Inferior parietal cortex (tissue), 1 donor: Measurements from ENCODE around the gene PLS1.

ENCODE experiments used
- DNase-seq: peaks from one replicate; pipeline ENCODE4 v3.0.0-alpha.2; 2016; ENCODE audit errors: extremely low spot score

PLS1 gene

DNA sequence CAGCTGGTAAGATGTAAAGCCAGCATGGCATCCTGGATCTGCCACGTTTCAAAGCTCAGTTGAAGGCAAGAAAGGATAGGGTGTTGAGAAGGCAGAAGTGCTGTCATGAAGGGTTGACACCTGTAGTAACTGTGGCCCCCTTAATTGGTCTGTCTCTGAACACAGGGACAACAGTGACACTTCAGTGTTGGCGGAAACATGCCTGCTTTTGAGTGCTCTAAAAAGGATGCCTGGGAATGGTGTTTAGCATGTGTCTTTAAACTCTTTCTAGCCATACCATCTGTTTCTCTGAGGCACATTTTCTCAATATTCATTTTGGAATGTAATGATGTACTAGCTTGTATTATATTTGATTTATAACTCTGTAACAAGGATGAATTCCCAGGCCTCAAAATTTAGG, 42.1 kb downstream of the PLS1 start:
- no peak for DNase-seq

DNA sequence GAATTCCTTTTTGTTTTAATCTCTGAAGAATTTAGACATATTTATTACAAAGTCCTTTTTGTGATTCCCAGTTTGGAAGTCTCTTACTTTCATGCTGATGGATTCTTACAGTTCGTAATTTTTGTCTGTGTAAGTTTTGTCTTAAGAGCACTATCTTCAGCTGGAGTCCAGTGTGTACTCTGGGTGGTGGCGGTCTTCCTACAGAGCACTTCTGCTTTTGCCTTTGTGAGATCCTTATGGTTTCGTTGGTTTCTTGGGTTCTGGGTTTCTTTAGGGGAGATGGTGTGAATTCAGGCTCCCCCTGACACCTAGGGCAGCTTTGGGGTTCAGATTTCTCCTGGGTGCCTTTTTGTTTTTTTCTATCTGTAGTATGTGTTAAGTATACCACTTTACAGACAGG, 45.3 kb downstream of the PLS1 start:
- no peak for DNase-seq

DNA sequence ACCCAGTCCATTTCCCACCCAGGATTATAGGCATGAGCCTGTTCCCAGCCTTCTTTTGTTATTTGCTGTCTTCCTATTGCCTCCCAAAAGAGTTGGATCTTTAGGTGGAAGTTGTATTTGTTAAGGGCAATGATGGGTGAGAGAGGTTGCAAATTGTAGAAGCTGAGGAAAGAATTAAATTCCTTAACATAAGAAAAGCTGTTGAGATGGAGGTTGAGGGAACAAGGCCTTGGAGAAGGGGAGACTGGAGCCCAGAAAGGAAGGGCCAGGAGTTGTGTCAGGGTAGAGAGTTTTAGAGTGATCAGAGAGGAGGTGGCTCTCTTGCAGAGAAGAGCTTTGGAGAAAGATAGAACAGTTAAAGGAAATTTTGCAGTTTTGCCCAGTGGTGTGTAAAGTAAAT, 46.8 kb downstream of the PLS1 start:
- DNase-seq = no peak

- no peak for DNase-seq
These were observed 48.3 kb downstream of the PLS1 start for GRCh38 chr3:142644502-142644901.

GRCh38 chr3:142645236-142645793, 49.1 kb downstream of the PLS1 start:
- DNase-seq = no peak

DNA sequence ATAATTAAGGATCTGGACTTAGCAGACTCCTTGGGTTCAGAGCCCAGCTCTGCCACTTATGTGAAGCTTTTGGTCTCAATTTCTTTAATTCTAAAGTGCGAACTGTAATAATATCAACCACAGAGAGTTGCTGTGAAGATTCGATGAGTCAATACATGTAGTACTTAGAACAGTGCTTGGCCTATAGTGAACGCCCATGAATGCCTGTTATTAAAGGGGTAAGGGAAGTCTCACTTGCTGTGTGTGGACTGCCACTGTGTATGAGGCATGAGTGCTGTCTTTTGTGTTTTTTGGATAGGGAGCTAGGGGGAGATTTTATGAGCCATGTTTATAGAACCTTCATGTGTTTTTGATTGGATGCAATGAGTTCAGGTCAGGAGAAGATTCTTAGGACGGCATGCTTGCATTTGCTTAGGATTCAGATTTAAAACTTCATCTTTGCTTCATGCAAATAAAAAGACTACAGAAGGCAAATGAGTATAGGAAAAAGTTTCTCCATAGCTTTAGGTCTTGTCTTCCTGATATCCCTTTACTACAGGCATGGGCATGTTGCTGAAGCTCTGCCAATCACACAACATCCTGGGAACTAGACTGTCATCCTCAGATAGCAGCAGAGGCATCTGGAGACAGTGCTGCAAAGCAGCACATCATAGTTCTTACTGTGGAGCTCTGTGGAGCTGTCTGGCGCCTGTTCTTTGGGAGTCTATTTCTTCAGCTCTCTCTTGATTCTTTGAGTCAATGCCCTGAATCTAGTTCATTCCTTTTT, 50.0 kb downstream of the PLS1 start:
- DNase-seq = no peak

DNA sequence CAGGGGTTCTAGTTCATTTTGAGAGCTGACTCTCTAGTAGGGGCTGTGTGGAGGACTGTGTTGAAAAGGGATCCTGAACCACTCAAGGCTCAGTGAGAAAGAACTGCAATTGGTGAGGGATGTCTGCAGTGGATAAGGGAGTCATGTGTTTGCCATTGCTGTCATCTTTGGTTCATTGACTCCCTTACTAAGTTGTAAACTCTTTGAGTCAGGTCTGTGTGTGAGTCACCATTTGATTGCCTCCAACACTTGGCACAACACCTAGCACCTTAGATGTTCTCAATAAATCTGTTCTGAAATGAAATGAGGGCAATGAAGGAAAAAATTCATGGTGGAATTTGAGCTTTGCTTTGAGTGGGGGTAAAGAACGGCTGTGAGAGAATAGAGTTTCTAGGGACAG, 51.7 kb downstream of the PLS1 start:
- DNase-seq = no peak

DNA sequence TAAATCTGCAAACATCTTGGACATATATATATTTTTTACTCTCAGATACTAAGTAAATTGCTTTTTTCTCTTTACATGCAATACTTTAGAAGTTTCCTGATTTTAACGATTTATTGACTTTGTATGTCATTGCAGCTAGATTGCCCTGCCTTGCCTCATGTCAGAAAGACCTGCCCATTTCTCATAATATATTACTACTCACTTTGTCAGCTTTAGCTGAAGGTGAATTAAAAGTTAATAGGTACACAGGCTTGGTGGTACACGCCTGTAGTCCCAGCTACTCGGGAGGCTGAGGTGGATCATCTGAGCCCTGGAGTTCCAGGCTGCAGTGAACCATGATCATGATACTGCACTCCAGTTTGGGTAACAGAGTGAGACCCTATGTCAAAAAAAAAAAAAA, 52.8 kb downstream of the PLS1 start:
- no peak for DNase-seq

DNA sequence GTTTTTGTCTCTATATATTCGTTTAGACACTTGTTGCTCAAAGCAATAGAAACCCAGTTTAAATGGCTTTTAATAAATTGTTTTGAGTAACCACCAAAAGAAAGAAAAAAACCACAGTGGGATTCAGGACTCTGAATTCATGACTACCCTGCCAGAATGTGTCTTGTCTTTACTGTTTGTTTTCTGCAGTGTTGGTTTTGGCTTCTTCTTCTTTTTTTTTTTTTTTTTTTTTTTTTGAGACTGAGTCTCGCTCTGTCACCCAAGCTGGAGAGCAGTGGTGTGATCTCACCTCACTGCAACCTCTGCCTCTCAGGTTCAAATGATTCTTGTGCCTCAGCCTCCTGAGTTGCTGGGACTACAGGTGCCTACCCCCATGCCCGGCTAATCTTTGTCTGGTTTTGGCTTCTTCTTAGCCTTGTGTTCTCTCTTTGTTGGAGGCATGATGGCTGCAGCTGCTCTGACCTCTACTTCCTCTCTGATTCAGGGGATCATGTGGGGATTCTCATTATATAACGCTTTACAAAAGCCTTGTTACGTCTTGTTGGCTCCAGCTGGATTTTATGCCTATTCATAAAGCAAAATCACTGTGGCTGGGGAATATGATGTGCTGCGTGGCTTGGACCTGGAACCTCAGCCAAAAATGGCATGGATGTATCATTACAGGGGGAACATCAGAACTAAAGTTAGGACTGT, 54.0 kb downstream of the PLS1 start:
- no peak for DNase-seq

GRCh38 chr3:142651711-142652110, 55.5 kb downstream of the PLS1 start:
- no peak for DNase-seq

DNA sequence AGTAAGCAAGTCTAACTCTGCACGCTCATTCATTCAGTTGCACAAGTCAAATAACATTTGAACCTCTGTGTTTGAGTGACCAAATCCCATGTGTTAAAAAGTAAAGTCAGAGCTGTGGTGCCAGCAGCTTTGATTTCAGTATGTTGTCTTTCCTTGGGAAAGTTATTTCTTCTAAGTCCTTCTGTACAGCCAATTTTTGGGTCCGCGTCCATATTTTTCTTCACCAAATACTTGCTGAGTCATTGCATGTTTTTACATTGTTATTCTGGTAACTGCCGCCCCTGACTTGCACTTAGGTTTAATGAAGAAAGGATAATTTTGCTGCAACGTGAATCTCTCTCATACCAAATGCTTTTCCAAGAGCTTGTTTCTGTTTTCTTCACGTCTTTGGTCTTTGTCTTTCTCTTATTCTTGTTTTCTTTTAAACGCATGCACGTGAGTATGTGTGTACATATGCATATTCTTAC, 56.7 kb downstream of the PLS1 start:
- DNase-seq = no peak

DNA sequence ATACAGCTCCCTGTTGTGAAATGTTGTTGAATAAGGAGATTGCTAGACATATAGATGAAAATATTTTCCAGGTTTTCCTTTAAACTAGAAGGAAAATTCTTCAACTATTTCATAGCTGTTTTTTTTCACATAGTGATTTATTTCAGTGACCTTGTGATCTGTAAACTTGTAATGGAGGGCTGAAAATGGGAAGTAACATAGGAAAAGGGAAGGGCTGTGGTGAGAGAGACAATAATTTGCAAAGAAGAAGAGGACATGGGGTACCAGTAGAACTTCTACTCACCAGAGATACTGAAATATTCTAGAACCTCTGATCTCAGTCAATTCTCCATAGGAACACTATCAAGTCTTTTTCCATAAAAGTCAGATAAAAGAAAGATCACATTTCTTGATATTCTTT, 60.4 kb downstream of the PLS1 start:
- DNase-seq = no peak

GRCh38 chr3:142657033-142657432, 60.8 kb downstream of the PLS1 start:
- no peak for DNase-seq

DNA sequence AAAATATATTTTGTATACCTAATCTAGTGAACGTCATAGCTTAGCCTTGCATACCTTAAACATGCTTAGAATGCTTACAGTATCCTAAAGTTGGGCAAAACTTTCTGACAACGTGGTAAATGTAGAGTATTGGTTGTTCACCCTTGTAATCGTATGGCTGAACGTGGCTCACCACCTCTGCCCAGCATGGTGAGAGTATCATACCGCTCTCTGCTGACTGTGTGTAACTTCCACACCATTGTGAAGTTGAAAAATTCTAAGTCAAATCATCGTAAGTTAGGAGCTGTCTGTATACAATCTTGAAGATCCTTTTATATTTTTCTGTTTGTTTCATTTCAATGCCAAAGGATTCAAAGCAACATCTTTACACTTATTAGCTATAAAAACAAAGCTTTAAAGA, 64.2 kb downstream of the PLS1 start:
- no peak for DNase-seq

DNA sequence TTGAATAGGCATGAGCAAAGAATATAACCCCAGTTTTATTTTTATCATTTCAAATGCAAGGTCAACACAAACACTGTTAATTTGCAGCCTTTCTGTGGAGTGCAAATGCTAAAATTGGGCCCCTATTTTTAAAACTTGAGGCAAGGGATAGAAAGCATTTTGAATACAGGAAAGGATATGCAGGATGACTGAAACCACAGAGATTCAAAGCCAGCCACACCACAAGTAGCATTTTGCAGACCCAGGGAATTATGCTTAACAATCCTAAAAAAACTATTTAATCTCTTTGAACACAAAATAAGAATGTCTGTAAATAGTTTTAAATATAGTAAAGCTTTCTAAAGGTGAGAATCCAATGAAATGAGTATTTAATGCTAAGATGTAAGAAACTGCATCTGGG, 64.7 kb downstream of the PLS1 start:
- DNase-seq = no peak

GRCh38 chr3:142663865-142664264, 67.7 kb downstream of the PLS1 start:
- DNase-seq = no peak

DNA sequence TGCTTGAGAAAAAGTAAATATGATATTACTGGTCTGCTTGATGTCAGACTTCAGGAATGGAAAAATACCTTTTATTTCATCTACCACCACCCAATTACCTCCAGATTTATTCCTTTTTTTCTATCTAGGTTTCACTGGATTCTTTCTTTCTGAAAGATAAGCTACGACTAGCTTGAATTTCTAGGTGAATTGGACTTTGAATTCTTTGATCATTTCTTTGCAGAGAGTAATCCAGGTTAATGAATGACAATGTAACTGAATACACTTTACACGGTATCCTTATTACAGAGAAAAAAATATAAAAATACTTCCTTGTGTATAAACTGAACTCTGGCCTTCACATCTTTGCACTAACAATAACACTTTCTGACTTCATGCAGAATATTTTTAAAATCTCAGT, 68.1 kb downstream of the PLS1 start:
- no peak for DNase-seq

GRCh38 chr3:142664819-142665218, 68.6 kb downstream of the PLS1 start:
- DNase-seq = no peak

- DNase-seq = no peak
These were observed 73.9 kb downstream of the PLS1 start for GRCh38 chr3:142670120-142670519.

DNA sequence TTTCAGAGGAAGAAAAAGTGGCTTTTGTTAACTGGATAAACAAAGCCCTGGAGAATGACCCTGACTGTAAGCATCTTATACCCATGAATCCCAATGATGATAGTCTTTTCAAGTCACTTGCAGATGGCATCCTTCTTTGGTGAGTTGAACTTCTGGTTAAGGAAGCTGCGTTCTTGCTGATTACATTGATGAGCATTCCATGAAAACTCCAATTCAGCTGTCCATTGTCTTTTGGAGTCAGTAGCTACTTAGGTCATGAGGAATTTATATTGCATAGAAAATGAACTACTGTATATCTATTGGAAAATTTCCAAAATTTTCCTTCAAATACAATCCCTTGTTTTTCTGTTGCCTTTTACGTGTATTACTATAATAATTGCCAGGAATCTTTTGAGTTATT, 80.0 kb downstream of the PLS1 start:
- no peak for DNase-seq

- DNase-seq = no peak
These were observed 84.5 kb downstream of the PLS1 start for GRCh38 chr3:142680710-142681109.

DNA sequence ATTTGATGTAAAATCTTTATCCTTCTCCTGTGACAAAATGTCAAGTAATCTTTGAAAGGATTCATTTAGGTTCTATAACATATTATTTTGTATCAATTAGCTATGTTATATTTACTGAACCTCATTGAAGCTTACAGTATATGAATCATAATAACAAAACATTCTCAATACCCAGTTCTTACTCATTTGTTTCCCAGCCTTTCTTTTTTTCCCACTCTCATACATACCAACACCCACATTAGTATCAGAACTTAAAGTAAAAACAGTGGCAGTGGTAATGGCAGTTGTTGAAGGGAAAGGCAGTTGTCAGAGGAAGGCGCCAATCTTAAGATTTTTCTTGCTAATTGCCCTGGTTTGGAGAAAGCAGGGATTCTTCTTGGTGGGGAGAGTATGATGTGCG, 94.4 kb downstream of the PLS1 start:
- no peak for DNase-seq

DNA sequence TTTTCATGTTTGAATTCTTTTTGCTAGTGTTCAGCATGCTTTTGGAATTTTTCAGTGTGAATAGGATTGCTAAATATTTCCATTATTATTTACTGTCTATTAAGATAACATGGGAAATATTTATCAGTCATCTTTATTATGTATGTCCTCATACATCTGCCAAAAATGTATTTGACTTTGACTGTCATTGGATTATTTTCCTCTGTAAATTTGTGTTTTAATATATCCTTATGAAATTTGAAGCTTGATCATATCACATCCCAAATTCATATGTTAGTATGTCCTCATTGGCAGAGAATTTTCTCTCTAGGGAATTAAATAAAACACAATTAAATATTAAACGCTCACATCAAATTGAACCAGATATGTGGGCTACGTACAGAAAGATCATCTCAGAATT, 95.3 kb downstream of the PLS1 start:
- no peak for DNase-seq
